GM21737 (cell line): ENCODE data around the gene GAL.

Experiments used
- ATAC-seq: cut with Tn5 transposase; IDR thresholded peaks from one replicate; pipeline ENCODE4 v1.9.1; 2021; ENCODE audit warnings: mild to moderate bottlenecking, moderate library complexity; ENCODE audit not compliant: unreplicated experiment

GAL gene

GRCh38 chr11:68680541-68681231 is 3.7 kb upstream of the GAL start:
- ATAC-seq = no peak

DNA sequence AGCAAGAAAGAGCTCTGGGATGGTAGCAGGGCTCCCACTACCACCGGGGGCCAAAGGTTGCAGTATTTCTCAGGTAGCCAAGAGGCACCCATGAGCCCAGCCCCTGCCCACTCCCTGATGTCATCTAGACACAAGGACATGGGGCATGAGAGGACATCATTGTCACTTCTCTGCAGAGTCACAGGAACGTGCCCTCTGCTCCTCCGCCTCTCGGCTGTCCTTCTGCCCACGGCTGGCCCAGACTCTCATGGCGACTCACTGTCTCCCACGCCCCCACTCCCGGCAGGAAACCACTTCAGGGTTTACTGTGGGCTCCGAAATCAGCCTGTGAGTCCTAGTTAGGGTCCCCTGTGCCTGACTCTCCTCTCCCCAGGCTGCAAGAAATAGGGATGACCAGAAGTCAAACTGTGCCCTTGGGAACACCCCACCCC is 1.8 kb upstream of the GAL start:
- ATAC-seq = no peak

DNA sequence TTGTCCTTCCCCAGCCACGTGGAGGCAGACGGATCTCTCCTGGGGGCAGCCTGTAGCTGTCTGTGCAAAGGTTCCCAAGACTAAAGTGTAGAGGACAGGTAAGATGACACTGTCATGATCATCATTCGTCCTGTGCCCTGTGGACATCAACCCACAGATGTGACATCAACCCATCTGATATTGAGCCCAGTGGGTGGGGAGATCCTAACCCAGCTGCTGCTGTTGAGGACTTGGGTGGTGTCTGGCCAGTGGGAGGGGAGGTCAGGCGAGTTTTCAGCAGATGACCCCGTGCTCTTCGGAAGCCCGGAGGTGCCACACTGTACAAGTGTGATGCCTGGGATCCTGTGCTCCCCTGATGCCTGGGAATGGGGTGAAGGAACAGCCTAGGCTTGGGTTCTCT is 1.2 kb upstream of the GAL start:
- no peak for ATAC-seq

DNA sequence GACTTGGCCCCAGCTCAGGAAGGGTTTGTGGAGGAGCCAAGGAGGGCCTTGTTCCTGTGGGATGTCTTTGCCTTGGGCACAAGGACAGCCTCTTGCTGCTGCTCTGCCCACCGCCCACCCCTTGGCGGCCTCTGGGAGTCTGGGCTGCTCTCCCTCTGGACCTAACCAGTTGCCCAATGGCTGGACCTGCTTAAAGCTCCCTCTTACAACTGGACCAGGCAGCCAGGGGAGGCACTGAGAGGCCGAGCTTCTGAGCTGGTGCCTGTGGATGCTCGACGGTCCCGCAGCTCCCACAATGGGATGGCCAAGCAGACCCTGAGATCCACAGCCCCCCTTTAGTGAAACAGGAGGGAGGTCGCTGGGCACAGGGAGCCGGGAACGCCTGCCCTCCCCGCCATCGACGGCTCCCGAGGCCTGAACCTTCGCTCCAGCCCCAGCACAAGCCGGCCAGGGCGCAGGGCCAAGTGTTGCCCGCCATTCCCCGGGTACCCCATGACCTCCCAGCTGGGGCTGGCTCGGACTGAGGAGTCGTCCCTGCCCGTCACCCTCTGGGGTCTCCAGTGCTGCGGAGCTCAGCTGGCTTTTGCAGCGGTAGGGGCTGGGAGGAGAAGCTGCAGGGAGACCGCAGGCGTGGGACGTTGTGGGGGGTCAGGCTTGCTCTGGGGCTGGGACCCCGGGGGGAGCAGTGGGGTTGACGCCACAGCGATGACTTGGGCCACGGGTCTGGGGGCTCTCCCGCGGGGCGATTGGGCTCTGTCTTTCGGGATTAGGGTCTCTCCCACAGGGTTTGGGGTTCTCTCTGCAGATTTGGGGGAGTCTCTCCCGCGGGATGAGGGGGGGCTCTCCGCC is 584 bp upstream of the GAL start:
- no peak for ATAC-seq

DNA sequence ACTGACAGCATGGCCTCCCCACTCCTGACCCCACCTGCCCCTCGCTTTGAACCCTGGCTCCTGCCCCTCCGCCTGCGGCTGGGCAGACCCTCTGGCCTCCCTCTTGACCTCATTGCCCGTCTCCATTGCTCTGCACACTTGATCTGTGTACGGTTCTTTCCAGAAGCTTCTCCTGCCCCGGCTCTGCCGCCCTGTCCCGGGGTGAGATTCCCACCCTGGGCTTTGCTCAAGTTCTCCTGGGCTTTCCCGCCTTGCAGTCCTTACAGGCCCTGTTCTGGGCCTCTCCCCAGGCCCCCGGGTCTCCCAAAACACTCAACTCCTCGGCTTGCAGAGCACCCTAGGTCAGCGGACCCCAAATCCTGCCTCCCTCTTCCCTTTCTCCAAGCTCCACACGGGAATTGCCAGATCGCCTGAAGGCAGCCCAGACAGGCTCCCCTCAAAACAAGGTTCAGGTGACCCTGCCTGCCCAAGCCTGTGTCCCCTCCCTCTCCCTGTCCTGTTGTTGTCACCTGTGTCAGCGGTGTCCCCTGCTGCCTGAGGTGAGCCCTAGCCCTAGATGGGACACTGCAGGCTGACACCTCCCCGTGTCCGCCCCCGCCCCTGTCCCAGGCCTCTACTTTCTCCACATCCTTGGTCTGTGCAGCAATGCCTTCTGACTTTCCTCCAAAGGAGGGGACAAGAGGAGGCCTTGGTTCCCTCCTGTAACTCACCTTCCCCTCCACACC is 1.5 kb downstream of the GAL start:
- no peak for ATAC-seq

DNA sequence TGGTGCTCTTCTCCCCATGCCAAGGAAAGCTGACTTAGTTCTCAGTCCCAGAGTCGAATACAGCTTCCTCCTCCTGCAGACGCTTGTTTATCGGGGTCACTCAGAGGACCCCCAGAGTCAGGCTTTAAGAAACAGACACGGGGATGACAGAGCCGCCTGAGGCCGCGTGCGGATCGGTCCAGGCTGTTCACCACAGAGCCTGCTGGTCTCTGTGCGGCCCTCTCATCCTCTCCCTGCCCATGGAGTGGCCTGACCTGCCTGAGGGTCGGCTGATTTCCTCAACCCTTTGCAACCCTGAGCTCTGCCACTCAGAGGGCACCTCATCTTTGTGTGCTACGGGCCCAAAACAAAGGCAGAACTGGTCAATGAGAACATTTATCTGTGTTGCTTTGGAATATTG is 2.1 kb downstream of the GAL start:
- no peak for ATAC-seq

DNA sequence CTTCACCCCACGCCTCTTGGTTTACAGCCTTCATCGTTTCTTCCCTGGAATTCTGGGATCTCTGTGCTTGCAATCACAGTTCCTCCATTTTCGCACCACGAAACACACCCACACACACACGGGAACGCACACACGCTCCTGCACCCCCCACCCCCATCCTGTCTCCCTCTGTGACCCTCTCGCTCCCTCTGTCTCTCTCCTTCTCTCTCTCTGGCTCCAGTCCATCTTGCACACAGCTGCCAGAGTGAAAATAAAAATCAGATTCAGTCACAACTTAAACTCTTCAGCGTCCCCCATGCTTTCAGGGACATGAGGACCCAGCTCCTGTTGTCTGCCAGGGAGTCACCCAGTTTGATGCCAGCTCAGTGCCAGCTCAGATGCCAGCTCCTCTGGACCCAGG is 3.0 kb downstream of the GAL start:
- ATAC-seq = no peak

DNA sequence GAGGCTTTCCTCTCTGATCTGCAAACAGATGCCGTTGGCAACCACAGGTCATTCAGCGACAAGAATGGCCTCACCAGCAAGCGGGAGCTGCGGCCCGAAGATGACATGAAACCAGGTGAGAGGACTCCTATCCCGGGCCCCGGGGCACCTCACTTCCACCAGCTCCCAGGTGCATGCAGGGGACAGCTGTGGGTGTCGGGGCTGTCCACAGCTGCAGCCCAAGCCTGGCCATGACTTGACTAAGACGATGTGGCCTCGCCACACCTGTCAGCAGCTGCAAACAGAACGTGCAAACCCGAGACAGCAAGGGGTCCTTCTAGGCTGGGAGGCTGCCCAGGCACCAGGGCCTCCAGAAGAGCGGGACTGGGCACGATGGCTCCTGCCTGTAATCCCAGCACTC is 3.6 kb downstream of the GAL start:
- ATAC-seq = no peak

DNA sequence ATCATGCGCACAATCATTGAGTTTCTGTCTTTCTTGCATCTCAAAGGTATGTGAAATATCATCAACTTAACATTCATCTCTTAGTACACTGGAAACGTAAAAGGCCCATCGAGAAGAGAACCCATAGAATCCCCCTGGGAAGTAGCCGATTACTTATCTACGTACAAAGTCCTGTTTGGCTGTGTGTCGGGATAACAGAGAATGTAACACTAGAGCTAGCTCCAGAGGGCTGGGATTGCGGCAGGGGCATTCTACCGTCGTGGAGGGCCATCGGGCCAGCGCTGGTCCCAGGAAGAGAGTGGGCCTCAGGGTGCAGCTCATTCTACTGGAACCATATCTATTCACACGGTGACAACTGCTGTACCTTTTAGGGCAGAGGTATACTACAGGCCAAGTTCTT is 4.5 kb downstream of the GAL start:
- ATAC-seq = no peak

DNA sequence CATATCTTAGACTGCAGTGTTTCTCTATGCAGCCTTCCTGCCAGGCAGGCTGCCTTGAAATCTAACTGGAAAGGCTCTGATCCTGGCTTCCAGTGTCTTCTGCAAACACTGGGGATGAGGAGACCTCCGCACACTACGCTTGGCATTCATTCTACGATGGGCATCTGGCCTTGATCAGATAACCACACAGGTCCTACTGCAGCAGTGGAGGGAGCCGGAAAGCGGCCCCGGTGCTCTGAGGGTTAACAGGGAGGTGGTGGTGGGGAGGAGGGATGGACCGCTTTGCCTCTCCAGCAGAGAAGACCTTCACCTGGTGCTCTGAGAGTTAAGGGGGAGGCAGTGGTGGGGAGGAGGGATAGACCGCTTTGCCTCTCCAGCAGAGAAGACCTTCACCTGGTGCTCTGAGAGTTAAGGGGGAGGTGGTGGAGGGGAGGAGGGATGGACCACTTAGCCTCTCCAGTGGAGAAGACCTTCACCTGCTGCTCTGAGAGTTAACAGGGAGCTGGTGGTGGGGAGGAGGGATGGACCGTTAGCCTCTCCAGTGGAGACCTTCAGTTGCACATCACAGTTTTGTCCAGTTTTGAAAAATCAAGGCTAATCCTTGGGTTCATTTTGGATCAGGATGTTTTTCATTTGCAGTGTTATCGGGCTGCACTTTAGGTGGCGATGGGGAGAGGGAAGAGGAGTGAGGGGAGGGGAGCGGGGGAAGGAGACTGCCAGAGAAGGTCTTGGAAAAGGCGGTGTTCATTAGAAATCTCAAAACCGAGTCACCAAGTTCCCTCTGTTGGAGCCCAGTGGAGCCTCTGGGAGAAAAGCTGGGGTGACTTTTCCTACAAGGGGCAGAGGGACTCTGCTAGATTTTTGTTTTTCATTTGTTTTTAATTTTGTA is 5.6 kb downstream of the GAL start:
- ATAC-seq = no peak

GRCh38 chr11:68690671-68691401 is 6.5 kb downstream of the GAL start:
- no peak for ATAC-seq

DNA sequence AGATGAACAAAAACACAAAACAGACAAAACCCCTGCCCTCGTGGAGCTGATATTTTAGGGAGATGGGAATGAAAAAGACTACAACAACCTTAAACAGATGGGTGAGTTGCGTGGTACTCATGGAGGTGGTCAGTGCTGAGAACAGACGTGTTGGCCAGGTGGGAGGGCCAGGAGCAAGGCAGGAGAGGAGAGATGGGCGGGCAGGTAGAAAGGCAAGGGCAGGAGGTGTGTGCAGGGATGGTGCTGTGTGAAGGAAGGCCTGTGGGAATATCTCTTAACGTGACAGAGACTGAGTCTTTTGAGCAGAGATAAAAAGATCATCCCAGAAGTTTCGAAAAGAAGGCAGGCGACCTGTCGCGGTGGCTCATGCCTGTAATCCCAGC is 7.0 kb downstream of the GAL start:
- no peak for ATAC-seq

DNA sequence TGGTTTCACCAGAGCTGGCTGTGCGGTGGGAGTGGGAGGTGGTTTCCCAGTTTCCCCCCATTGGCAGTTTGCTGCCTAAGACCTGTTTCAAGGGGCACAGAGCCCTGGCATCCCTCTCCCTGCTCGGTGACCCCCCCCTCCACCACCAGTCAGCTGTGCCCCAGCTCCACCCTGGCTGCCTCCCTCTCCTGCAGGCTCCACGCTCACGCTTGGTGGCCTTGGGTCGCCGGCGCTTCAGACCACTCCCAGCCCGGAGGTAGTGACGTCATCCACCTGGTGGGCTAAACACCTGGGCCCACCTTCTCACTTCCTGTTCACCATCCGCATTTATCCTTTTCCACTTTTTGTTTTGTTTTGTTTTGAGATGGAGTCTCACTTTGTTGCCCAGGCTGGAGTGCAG is 7.8 kb downstream of the GAL start:
- ATAC-seq = no peak

DNA sequence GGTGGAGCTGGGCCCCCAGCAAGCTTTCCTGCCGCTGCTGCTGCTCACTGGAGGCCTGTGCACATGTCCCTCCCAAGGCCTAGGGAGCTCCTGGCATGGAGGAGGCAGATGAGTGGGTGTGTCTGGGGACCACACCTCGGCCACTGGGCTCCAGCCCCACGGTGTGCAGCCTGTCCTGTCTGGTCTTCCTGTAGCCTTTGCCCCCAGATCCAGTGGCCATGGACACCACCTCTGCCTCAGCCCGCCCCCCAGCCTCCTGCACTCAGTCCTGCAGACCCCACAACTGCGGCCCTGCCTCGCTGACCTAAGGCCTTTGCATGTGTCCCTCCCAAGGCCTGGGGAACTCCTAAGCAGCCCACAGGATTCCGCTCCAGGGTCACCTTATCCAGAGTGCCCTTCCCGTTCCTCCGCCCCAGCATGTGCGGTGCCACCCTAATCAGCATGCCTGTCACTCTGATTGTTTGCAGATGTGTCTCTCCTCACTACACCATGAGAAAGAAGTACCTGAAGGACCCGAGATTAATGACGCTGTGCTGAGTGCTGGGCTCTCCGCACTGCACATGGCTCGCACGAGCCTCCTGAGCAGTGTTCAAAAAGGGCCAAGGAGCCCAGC is 8.6 kb downstream of the GAL start:
- ATAC-seq = no peak

DNA sequence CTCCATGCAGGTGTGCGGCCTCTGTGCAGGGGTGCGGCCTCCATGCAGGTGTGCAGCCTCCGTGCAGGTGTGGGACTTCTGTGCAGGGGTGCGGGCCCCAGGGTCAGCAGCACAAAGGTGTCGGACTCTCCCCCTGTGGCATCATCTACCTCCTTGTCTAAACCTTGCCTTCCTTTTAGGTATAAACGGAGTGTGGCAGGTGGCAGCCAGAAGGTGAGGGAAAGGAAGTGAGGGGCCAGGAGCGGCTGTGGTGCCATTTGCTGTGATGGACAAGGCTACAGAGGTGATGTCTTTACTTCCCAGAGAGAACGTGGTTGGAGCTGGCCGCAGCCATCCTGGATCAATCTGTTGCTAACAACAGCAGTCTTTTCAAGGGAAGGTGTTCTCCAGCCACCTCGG is 9.1 kb downstream of the GAL start:
- ATAC-seq = no peak

DNA sequence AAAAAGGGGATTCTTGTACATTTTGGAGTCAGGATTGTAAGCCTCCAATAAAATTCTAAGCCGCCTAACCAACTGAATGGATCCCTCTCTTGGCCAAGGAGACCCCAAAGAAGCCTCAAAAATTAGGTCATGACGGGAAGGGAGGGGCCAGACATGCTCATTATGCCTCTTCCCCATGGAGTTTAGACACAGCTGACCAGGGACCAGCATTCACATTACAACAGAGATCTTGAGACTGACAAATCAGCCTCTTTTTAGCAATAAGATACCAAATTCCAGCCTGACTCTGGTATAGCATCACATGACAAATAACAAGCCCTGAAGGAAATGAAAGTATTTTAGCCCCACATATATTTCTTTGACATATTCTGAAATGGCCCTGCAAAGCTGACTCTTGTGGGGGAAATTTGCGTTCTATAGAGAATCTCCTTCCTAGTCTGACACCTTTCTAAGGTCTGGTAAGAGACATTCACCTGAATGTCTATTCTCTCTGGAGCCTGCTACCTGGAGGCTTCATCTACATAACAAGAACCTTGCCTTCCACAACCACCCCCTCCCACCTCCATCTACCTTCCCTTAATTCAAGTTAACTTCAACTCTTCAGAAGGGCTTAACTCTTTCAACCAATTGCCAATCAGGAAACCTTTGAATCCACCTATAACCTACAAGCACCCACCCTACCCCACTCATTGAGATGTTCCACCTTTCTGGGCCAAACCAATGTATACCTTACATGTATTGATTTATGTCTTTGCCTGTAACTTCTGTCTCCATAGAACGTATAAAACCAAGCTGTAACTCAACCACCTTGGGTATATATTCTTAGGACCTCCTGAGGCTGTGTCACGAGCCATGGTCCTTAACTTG is 10.3 kb downstream of the GAL start:
- no peak for ATAC-seq

- ATAC-seq = no peak
These were observed 11.2 kb downstream of the GAL start for GRCh38 chr11:68695531-68695930.

GRCh38 chr11:68698993-68699392 is 14.6 kb downstream of the GAL start:
- ATAC-seq = no peak

- no peak for ATAC-seq
These were observed 20.5 kb downstream of the GAL start for GRCh38 chr11:68704887-68705286.
